GM12874 (cell line): ENCODE data around the gene AP1B1.

Source experiments
- TF ChIP-seq, protein P1 (sequence below): IDR thresholded peaks from 2 replicates; pipeline ENCODE4 v1.5.1; 2011; ENCODE audit warnings: low read depth, mild to moderate bottlenecking, control low read depth, low read length, moderate library complexity; ENCODE audit not compliant: insufficient read depth

Gene AP1B1

DNA sequence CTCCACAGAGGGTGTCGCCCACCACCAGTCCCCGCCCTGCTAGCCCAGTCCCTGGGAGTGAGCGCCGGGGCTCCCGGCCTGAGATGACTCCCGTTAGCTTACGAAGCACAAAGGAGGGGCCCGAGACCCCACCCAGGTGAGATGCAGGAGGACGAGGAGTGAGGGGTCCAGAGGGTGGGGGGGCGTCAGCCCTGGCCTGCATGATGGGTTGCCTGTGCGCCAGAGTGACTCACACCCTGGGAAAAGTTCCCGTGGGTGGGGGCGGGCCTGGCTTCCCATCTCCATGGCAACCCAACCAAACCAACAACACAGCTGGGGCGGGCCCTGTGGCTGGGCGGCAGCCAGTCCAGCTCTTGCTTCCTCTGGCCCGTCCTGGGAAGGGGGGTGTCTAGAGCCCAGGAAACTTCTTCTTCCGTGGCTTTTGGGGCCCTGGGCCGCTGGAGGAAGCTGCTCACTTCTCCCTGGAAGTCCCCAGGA is 77.5 kb downstream of the AP1B1 start:
- TF ChIP-seq, protein P1, sequence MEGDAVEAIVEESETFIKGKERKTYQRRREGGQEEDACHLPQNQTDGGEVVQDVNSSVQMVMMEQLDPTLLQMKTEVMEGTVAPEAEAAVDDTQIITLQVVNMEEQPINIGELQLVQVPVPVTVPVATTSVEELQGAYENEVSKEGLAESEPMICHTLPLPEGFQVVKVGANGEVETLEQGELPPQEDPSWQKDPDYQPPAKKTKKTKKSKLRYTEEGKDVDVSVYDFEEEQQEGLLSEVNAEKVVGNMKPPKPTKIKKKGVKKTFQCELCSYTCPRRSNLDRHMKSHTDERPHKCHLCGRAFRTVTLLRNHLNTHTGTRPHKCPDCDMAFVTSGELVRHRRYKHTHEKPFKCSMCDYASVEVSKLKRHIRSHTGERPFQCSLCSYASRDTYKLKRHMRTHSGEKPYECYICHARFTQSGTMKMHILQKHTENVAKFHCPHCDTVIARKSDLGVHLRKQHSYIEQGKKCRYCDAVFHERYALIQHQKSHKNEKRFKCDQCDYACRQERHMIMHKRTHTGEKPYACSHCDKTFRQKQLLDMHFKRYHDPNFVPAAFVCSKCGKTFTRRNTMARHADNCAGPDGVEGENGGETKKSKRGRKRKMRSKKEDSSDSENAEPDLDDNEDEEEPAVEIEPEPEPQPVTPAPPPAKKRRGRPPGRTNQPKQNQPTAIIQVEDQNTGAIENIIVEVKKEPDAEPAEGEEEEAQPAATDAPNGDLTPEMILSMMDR = no peak

GRCh38 chr22:29310065-29310862 is 78.1 kb downstream of the AP1B1 start:
- TF ChIP-seq, protein P1 = no peak

- TF ChIP-seq, protein P1 = no peak
Observed at GRCh38 chr22:29309332-29310064, 78.9 kb downstream of the AP1B1 start.

DNA sequence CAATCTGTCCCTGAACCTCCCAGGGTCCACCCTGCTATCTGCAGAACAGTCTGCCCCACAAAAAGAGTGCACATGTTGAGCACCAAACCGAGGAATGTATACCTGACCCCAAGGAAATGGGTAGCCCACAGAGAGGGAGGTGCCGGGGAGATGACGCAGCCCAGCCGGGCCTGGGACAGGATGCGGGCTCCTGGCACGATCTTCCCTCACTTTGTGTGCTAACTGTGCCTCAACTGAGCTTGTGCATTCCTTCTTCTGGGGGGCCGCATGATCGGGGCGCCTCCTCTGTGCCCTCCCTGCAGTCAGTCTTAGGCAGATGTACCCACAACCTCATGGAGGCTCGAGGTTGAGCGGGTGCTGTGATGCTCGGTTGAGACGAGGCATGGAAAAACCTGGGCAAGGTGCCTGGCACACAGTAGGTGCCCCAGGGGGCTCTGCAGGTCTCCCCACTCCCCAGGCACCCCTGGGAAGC is 79.5 kb downstream of the AP1B1 start:
- TF ChIP-seq, protein P1 = no peak

GRCh38 chr22:29308148-29308790 is 80.1 kb downstream of the AP1B1 start:
- TF ChIP-seq, protein P1 = no peak

DNA sequence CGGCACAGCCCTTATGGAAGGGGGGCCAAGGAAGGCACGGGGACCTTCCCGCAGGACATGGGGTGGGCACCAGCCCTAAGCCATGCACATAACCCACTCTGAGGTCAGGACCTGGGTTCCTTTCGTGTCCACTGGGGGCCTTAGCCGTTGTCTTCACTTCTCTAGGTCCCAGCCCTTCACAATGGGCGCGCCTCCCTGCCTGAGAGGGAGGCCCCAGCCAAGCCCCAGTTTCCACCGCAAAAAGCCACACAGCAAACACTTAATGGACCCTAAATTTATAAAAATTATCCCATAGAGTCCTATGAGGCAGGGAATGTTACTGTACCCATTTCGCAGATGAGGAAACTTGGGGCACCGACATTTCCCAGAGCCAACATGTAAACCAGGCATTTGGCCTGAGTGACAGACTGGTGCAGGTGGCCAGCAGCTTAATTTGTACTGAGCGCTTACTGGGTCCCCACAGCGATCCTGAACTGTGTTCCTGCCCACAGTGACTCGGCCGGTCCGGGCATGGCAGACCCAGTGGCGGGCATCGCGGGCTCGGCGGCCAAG is 80.7 kb downstream of the AP1B1 start:
- TF ChIP-seq, protein P1 = no peak
